ENCODE results near the gene ORM2.

DNA sequence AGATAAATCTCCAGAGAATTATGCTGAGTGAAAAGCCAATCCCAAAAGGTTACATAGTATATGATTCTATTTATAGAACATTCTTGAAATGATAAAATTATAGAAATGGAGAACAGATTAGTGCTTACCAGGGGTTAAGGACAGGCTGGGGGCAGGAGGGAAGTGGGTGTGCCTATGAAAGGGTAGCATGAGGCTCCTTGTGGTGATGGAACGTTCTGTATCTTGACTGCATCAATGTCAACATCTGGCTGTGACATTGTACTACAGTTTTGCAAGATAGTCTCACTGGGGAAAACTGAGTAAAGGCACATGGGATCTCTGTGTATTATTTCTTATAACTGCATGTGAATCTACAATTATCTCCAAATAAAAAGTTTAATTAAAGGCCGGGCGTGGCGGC, 22.3 kb downstream of the ORM2 start:
- TF ChIP-seq, protein P1, sequence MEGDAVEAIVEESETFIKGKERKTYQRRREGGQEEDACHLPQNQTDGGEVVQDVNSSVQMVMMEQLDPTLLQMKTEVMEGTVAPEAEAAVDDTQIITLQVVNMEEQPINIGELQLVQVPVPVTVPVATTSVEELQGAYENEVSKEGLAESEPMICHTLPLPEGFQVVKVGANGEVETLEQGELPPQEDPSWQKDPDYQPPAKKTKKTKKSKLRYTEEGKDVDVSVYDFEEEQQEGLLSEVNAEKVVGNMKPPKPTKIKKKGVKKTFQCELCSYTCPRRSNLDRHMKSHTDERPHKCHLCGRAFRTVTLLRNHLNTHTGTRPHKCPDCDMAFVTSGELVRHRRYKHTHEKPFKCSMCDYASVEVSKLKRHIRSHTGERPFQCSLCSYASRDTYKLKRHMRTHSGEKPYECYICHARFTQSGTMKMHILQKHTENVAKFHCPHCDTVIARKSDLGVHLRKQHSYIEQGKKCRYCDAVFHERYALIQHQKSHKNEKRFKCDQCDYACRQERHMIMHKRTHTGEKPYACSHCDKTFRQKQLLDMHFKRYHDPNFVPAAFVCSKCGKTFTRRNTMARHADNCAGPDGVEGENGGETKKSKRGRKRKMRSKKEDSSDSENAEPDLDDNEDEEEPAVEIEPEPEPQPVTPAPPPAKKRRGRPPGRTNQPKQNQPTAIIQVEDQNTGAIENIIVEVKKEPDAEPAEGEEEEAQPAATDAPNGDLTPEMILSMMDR (IDR thresholded peaks at IDR 0.05), result no peak
- TF ChIP-seq POLR2A (IDR thresholded peaks at IDR 0.05), result no peak

Measured in tibial nerve (tissue), 3 donors.